K562 (cell line): ENCODE results near the gene WDHD1. TPM values are rescaled to one million over a fixed set of nuclear protein-coding genes. Genes with fewer than 3 reads are reported as not detected.

ENCODE experiments used
- ATAC-seq: fragments of 200-7000 bp; cut with Tn5 transposase; 3 replicates; pipeline ENCODE4 v1.9.1; 2020; ENCODE audit warnings: moderate library complexity
- Bru-seq: library from RNA; stranded (reverse); fragments of 400-500 nt; gene quantifications from one replicate; lab custom pipeline; 2021; lab: Mats Ljungman, UMichigan
- BruChase-seq, 2 experiments: library from RNA; stranded (reverse); fragments of 400-500 nt; gene quantifications; one replicate each; lab custom pipeline; 2021; lab: Mats Ljungman, UMichigan
- BruUV-seq: library from RNA; stranded (reverse); fragments of 400-500 nt; replicated peaks from 2 replicates; lab custom pipeline; 2021; lab: Mats Ljungman, UMichigan
- CTCF ChIA-PET: fragments of 300-600 bp; formaldehyde crosslinking; extraction: SDS; loops from one replicate; lab custom pipeline; 2021; ENCODE audit warnings: low intra/inter-chr PET ratio; lab: Yijun Ruan, JAX
- POLR2A ChIA-PET: fragments of 300-600, 350-650 bp; sonication (Branson Sonifier 250); formaldehyde crosslinking; extraction: SDS; loops from one replicate; lab custom pipeline; 2021; ENCODE audit warnings: antibody characterized with exemption, inconsistent platforms; lab: Yijun Ruan, JAX
- DNase-seq, 4 experiments: peaks; one replicate each; pipeline versions ENCODE4 v3.0.0 to v3.0.0-alpha.2; 2011 to 2018; ENCODE audit warnings: low spot score in 3 of 4, mixed read lengths in 3 of 4; ENCODE audit errors: extremely low read depth in 1 of 4
- FAIRE-seq: peaks from 2 replicates; lab custom pipeline; 2011; peaks lifted over from hg19 to GRCh38; lab: Jason Lieb, UNC
- H2AFZ ChIP-seq: 2 replicates; pipeline ENCODE4 v1.6.0; 2011; ENCODE audit warnings: low read depth, low read length, control low read depth, inconsistent platforms
- H3K27ac ChIP-seq: fragments of 200-600 bp; 3 replicates; pipeline ENCODE4 v1.8.0; 2011; ENCODE audit warnings: low read depth, mild to moderate bottlenecking, control low read depth, inconsistent platforms, low read length, moderate library complexity, mixed read lengths; ENCODE audit errors: extremely low read depth
- H3K27me3 ChIP-seq, 2 experiments: fragments of 300-600 bp in 1 of 2; 2 replicates in 1 of 2; 3 replicates in 1 of 2; pipeline versions ENCODE4 v1.6.0 to v1.8.0; 2011; ENCODE audit warnings: inconsistent platforms in 2 of 2, low read length in 2 of 2, mild to moderate bottlenecking in 1 of 2, mixed read lengths in 1 of 2, moderate library complexity in 1 of 2; ENCODE audit not compliant: control insufficient read depth in 2 of 2, insufficient read depth in 2 of 2
- H3K36me3 ChIP-seq: fragments of 300-600 bp; 3 replicates; pipeline ENCODE4 v1.8.0; 2011; ENCODE audit warnings: mild to moderate bottlenecking, low read length, inconsistent platforms; ENCODE audit not compliant: control insufficient read depth, insufficient read depth
- H3K4me1 ChIP-seq, 2 experiments: fragments of 200-600 bp in 1 of 2; replicated peaks in 1 of 2; 2 replicates in 1 of 2; 3 replicates in 1 of 2; pipeline versions ENCODE4 v1.5.1 to v1.8.0; 2011; ENCODE audit warnings: inconsistent platforms in 2 of 2, low read length in 2 of 2, mild to moderate bottlenecking in 1 of 2, mixed read lengths in 1 of 2, moderate library complexity in 1 of 2; ENCODE audit not compliant: control insufficient read depth in 2 of 2, insufficient read depth in 2 of 2
- H3K4me2 ChIP-seq: 2 replicates; pipeline ENCODE4 v1.6.1; 2011; ENCODE audit warnings: low read length, control low read depth, inconsistent platforms, mixed read lengths; ENCODE audit not compliant: insufficient read depth
- H3K4me3 ChIP-seq: fragments of 200-600 bp; sonication (generic), shearing (Covaris generic); 2 replicates; pipeline ENCODE4 v1.5.1; 2016; ENCODE audit warnings: control low read depth, inconsistent platforms
- H3K79me2 ChIP-seq: fragments of 200-600 bp; 3 replicates; pipeline ENCODE4 v1.8.0; 2011; ENCODE audit warnings: low read length, inconsistent platforms; ENCODE audit not compliant: control insufficient read depth, insufficient read depth
- H3K9ac ChIP-seq, 2 experiments: 2 replicates each; pipeline versions ENCODE4 v1.6.0 to v1.6.1; 2011; ENCODE audit warnings: low read depth in 2 of 2, low read length in 2 of 2, control low read depth in 1 of 2, inconsistent platforms in 1 of 2, mild to moderate bottlenecking in 1 of 2, mixed read lengths in 1 of 2; ENCODE audit not compliant: insufficient read depth in 1 of 2
- H3K9me1 ChIP-seq: one replicate; pipeline ENCODE4 v1.6.0; 2011; ENCODE audit warnings: inconsistent platforms, mild to moderate bottlenecking, low read length, moderate library complexity; ENCODE audit not compliant: control insufficient read depth, insufficient read depth
- H3K9me3 ChIP-seq: replicated peaks from 2 replicates; pipeline ENCODE4 v1.5.1; 2011; ENCODE audit warnings: low read depth, low read length, inconsistent platforms; ENCODE audit not compliant: control insufficient read depth, insufficient read depth
- H4K20me1 ChIP-seq: replicated peaks from 2 replicates; pipeline ENCODE4 v1.6.1; 2011; ENCODE audit warnings: low read length, inconsistent platforms, mixed read lengths; ENCODE audit not compliant: control insufficient read depth, insufficient read depth
- BCL6 ChIP-seq: fragments of 250-450 bp; sonication (Bioruptor Pico); IDR thresholded peaks from 2 replicates; pipeline ENCODE4 v1.4.0; 2020
- BRCA1 ChIP-seq, 2 experiments: fragments of 450-650 bp in 1 of 2; sonication (generic) in 1 of 2; formaldehyde crosslinking in 1 of 2; IDR thresholded peaks; 2 replicates each; pipeline versions ENCODE4 v1.5.0 to v1.6.1; 2017 to 2020; ENCODE audit warnings: mild to moderate bottlenecking in 1 of 2, missing genetic modification reagents in 1 of 2
- IRF1 ChIP-seq: sonication (generic); formaldehyde crosslinking; IDR thresholded peaks from 2 replicates; pipeline ENCODE4 v1.8.0; 2022; ENCODE audit warnings: missing genetic modification reagents, mild to moderate bottlenecking, borderline replicate concordance
- JUN ChIP-seq, 2 experiments: sonication (generic) in 1 of 2; formaldehyde crosslinking in 1 of 2; IDR thresholded peaks; 2 replicates each; pipeline versions ENCODE4 v1.6.1 to v1.8.0; 2012 to 2022; ENCODE audit warnings: borderline replicate concordance in 2 of 2, mild to moderate bottlenecking in 2 of 2, improper control_type of control experiment in 1 of 2, low read depth in 1 of 2, low read length in 1 of 2, missing genetic modification reagents in 1 of 2
- MAFF ChIP-seq: IDR thresholded peaks from 2 replicates; pipeline ENCODE4 v1.6.1; 2012; ENCODE audit warnings: low read length, improper control_type of control experiment
- POLR2B ChIP-seq: fragments of 450-650 bp; IDR thresholded peaks from 2 replicates; pipeline ENCODE4 v1.6.1; 2018; ENCODE audit warnings: low read depth; ENCODE audit not compliant: partially characterized antibody
- POLR2G ChIP-seq: fragments of 200-400 bp; formaldehyde crosslinking; IDR thresholded peaks from 2 replicates; pipeline ENCODE4 v1.6.1; 2017; ENCODE audit warnings: low read depth, mild to moderate bottlenecking, antibody characterized with exemption, low read length, moderate library complexity
- PREB ChIP-seq: sonication (generic); formaldehyde crosslinking; IDR thresholded peaks from 2 replicates; pipeline ENCODE4 v1.8.1; 2023; ENCODE audit warnings: mild to moderate bottlenecking, missing genetic modification reagents
- ZBTB33 ChIP-seq: sonication (generic); formaldehyde crosslinking; IDR thresholded peaks from 2 replicates; pipeline ENCODE4 v1.8.1; 2023; ENCODE audit warnings: mild to moderate bottlenecking, missing genetic modification reagents
- ZNF212 ChIP-seq: fragments of 450-650 bp; formaldehyde crosslinking; IDR thresholded peaks from 2 replicates; pipeline ENCODE4 v1.4.0; 2020; ENCODE audit warnings: mild to moderate bottlenecking
- WGBS: fragments of 100-300 bp; shearing (Covaris generic); methylation state at CpG from one replicate; pipeline ENCODE4 v1.1.6; 2016; ENCODE audit warnings: low coverage, mixed read lengths; ENCODE audit not compliant: insufficient coverage; ENCODE audit errors: missing lambda C conversion rate; 5-methylcytosine and 5-hydroxymethylcytosine counted together
- in situ Hi-C: fragments of 300-500 bp; cut with MboI; formaldehyde crosslinking; loops from 4 replicates; pipeline ENCODE4 v1.15.0; 2018; ENCODE audit warnings: inconsistent platforms, mixed read lengths
- intact Hi-C: fragments of 100-400 bp; cut with micrococcal nuclease; formaldehyde crosslinking; loops from 2 replicates; pipeline ENCODE4 v1.14.2; 2022
- long read RNA-seq, 3 experiments: library from polyadenylated mRNA in 2 of 3; library from RNA in 1 of 3; unstranded in 2 of 3; stranded (forward) in 1 of 3; transcript quantifications; one replicate each; pipeline ENCODE4 v2.0.0, GENCODE V29; 2019 to 2022
- polyA minus RNA-seq, 3 experiments: library from RNA; depleted of rRNA, polyadenylated mRNA; stranded (reverse); fragments of >200 nt; gene quantifications; 2 replicates each; pipeline ENCODE4 v1.2.3, GENCODE V29; 2011
- polyA plus RNA-seq, 8 experiments: library from polyadenylated mRNA; depleted of rRNA in 4 of 8; stranded (reverse) in 5 of 8; unstranded in 3 of 8; fragments of >200 nt; fragmentation: Nextera tagmentation in 2 of 8; fragmentation: Illumina TruSeq in 1 of 8; extraction: Ambion mirVana in 2 of 8; extraction: Trizol in 1 of 8; gene quantifications; 2 replicates each; pipeline versions ENCODE4 v1.2.1 to v1.2.3, GENCODE V29; 2011 to 2014; ENCODE audit warnings: inconsistent platforms in 1 of 8, missing spikeins in 1 of 8
- total RNA-seq, 7 experiments: library from RNA; depleted of rRNA in 6 of 7; stranded (reverse); fragments of >200 nt in 6 of 7; fragmentation: Illumina TruSeq in 2 of 7; extraction: Trizol in 2 of 7; gene quantifications; 2 replicates each; pipeline versions ENCODE4 v1.2.1 to v1.2.3, GENCODE V29; 2011 to 2021; ENCODE audit warnings: low replicate concordance in 1 of 7

WDHD1 gene
- 23.2 and 65.5 TPM in 2 replicates for total RNA-seq (2011; cell fraction: chromatin; rRNA removed; ENCODE audit: low replicate concordance)
- 10.3 and 11.7 TPM in 2 replicates for total RNA-seq (2011; cell fraction: nucleolus; rRNA removed)
- total RNA-seq (2011; cell fraction: nucleoplasm; rRNA removed) = 20.5 and 21.0 TPM in 2 replicates
- 18.0 and 19.3 TPM in 2 replicates for total RNA-seq (2014; rRNA removed)
- 36.1 and 46.2 TPM in 2 replicates for total RNA-seq (2014; rRNA removed; fragmentation: Illumina TruSeq; extraction: Trizol)
- 27.1 and 30.0 TPM in 2 replicates for total RNA-seq (2015; rRNA removed; fragmentation: Illumina TruSeq; extraction: Trizol)
- 34.1 and 40.5 TPM in 2 replicates for total RNA-seq (2021)
- 25.8 and 39.1 TPM in 2 replicates for polyA plus RNA-seq (2011; rRNA removed)
- 6.4 and 11.3 TPM in 2 replicates for polyA plus RNA-seq (2011; cell fraction: cytosol; rRNA removed)
- 12.5 and 12.8 TPM in 2 replicates for polyA plus RNA-seq (2011; cell fraction: nucleus; rRNA removed)
- 14.8 and 18.4 TPM in 2 replicates for polyA plus RNA-seq (2012)
- 25.0 and 30.8 TPM in 2 replicates for polyA plus RNA-seq (2014; fragmentation: Illumina TruSeq; extraction: Trizol)
- polyA plus RNA-seq (2014; fragmentation: Nextera tagmentation; extraction: Ambion mirVana) = 10 to 100 TPM; 11.7 to 20.4 TPM
- 24.0 and 25.2 TPM in 2 replicates for polyA plus RNA-seq (2014; rRNA removed)
- 85.5 and 88.2 TPM in 2 replicates for polyA minus RNA-seq (2011; rRNA and poly(A)+ RNA removed)
- polyA minus RNA-seq (2011; cell fraction: cytosol; rRNA and poly(A)+ RNA removed) = 18.1 and 24.5 TPM in 2 replicates
- 16.3 and 25.2 TPM in 2 replicates for polyA minus RNA-seq (2011; cell fraction: nucleus; rRNA and poly(A)+ RNA removed)
- percentile 77 among the genes with signal in this experiment for Bru-seq, nascent RNA
- percentile 83 among the genes with signal in this experiment for BruChase-seq, experiment 1, labeled RNA remaining after a 2-hour chase
- BruChase-seq, experiment 2, labeled RNA remaining after a 6-hour chase = percentile 84 among the genes with signal in this experiment
- long read RNA-seq, experiment 1, full-length matches to known transcripts = 36 of 75 reads
- long read RNA-seq, experiment 1, partial matches to known transcripts = 19 of 75 reads
- long read RNA-seq, experiment 1, other reads (novel, unspliced or antisense) = 20 of 75 reads
- long read RNA-seq, experiment 2, full-length matches to known transcripts = 4 of 26 reads
- long read RNA-seq, experiment 2, partial matches to known transcripts = 5 of 26 reads
- long read RNA-seq, experiment 2, other reads (novel, unspliced or antisense) = 17 of 26 reads
- long read RNA-seq, experiment 3, partial matches to known transcripts = 17 of 23 reads
- long read RNA-seq, experiment 3, other reads (novel, unspliced or antisense) = 6 of 23 reads

- ChIA-PET CTCF (interaction anchor here (0.7 kb wide), 1 partner anchor 44 kb away, joined by 3 read pairs; no protein-coding TSS in a partner anchor), POLR2A (interaction anchor here (0.6 to 2.1 kb wide), 7 partner anchors 11 to 470 kb away, joined by 3 to 14 read pairs (median 3); partner anchors contain the start of gene MAPK1IP1L)
- 0 out of 2 replicates have a peak, but pooled peaks cover 4% of the 10 kb centered on the region for H4K20me1 ChIP-seq
- H3K9ac ChIP-seq = peak within 1 kb of the TSS; percentile 96 to 100
- H3K27ac ChIP-seq = peak within 1 kb of the TSS; percentile 86
- H3K79me2 ChIP-seq = peaks cover 83% of the 10 kb centered on the region
- H3K27me3 ChIP-seq = no peaks in the 10 kb centered on the region
- ATAC-seq = peak; percentile 93
- peaks cover 0 to 9% of the 10 kb centered on the region in 2 experiments; a peak in 2 of 5 replicates for H3K4me1 ChIP-seq
- peak within 1 kb of the TSS; percentile 93 for H3K4me3 ChIP-seq
- peaks cover 20% of the 10 kb centered on the region; the same call in 2 of the 3 replicates for H3K36me3 ChIP-seq
- H2AFZ ChIP-seq = peak within 1 kb of the TSS; percentile 93
- intact Hi-C loops = no loop called here
- no TSS peak for BruUV-seq
- 1% methylated on average over 31 of the region's 56 CpGs for WGBS
- FAIRE-seq = peak; percentile 91
- in situ Hi-C loops = no loop called here
- DNase-seq = peak; percentile 90 to 94 (median 92)
- no peaks in the 10 kb centered on the region for H3K9me3 ChIP-seq
- peak within 1 kb of the TSS; percentile 95 for H3K4me2 ChIP-seq
- H3K9me1 ChIP-seq = peaks cover 4% of the 10 kb centered on the region
- no peak for TF ChIP-seq BCL6 (CRISPR knock-in tag)
- no peak for TF ChIP-seq PREB (CRISPR knock-in tag)
- peak; percentile 85 for TF ChIP-seq POLR2B
- 0 out of 2 replicates have a peak, but pooled peaks have one; percentile 19 for TF ChIP-seq JUN (IDR thresholded peaks at IDR 0.05; ENCODE audit: borderline replicate concordance, low read depth, low read length)
- no peak for TF ChIP-seq JUN (CRISPR knock-in tag; IDR thresholded peaks at IDR 0.05; ENCODE audit: borderline replicate concordance)
- TF ChIP-seq IRF1 (CRISPR knock-in tag) = no peak
- no peak for TF ChIP-seq BRCA1 (IDR thresholded peaks at IDR 0.05)
- TF ChIP-seq BRCA1 (CRISPR knock-in tag; IDR thresholded peaks at IDR 0.05) = no peak
- no peak for TF ChIP-seq ZBTB33 (CRISPR knock-in tag)
- no peak for TF ChIP-seq ZNF212 (CRISPR knock-in tag)
- peak; percentile 97 for TF ChIP-seq POLR2G
- no peak; the same call in 1 of the 2 replicates for TF ChIP-seq MAFF
These were observed at the start of gene WDHD1, which contains the start of gene SOCS4 for GRCh38 chr14:55026793-55027561. Gene WDHD1 (minus strand): TSS chr14:55027099. CDS start chr14:55026787, 312 bp downstream. Gene SOCS4 (plus strand): TSS chr14:55027236. CDS start chr14:55043042, 15,806 bp downstream.
